Measurements from ENCODE around the gene SNX9.
"Not testable (repeated sequence)": the region's sequence is repeated elsewhere in the genome, so short reads cannot be mapped to it uniquely, and the experiment has no call there.

The SNX9 gene

DNA sequence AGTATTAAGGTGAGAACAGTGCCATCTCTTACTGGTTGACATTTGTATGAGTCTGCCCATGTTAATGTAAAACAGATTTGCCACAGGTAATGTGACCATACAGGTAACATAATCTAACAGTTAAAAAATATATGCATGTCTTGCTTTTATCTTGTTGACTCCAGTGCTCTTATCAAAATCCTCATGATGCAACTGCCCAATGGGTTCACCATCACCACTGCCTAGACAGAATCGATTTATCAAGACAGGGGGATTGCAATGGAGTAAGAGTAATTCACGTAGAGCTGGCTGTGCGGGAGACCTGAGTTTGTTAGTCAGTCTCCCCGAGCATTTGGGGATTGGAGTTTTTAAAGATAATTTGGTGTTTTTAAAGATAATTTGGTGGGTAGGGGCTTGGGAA, 19.2 kb downstream of the SNX9 start (continued):
- TF ChIP-seq MEIS1 (CRISPR knock-in tag; IDR thresholded peaks at IDR 0.05; ENCODE audit: borderline replicate concordance) (no peak), ZNF510 (tag by site-specific recombination; IDR thresholded peaks at IDR 0.05; ENCODE audit: insufficient replicate concordance) (no peak), ZNF112 (tag by site-specific recombination; IDR thresholded peaks at IDR 0.05) (no peak), ZNF521 (tag by site-specific recombination; IDR thresholded peaks at IDR 0.05) (no peak), IKZF3 (tag by site-specific recombination; IDR thresholded peaks at IDR 0.05) (no peak), ZNF548 (tag by site-specific recombination; IDR thresholded peaks at IDR 0.05) (no peak)
- TF ChIP-seq, protein P1, sequence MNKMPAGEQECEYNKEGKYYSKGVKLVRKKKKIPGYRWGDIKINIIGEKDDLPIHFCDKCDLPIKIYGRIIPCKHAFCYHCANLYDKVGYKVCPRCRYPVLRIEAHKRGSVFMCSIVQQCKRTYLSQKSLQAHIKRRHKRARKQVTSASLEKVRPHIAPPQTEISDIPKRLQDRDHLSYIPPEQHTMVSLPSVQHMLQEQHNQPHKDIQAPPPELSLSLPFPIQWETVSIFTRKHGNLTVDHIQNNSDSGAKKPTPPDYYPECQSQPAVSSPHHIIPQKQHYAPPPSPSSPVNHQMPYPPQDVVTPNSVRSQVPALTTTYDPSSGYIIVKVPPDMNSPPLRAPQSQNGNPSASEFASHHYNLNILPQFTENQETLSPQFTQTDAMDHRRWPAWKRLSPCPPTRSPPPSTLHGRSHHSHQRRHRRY (tag by site-specific recombination; IDR thresholded peaks at IDR 0.05), result no peak
- TF ChIP-seq, protein P2, sequence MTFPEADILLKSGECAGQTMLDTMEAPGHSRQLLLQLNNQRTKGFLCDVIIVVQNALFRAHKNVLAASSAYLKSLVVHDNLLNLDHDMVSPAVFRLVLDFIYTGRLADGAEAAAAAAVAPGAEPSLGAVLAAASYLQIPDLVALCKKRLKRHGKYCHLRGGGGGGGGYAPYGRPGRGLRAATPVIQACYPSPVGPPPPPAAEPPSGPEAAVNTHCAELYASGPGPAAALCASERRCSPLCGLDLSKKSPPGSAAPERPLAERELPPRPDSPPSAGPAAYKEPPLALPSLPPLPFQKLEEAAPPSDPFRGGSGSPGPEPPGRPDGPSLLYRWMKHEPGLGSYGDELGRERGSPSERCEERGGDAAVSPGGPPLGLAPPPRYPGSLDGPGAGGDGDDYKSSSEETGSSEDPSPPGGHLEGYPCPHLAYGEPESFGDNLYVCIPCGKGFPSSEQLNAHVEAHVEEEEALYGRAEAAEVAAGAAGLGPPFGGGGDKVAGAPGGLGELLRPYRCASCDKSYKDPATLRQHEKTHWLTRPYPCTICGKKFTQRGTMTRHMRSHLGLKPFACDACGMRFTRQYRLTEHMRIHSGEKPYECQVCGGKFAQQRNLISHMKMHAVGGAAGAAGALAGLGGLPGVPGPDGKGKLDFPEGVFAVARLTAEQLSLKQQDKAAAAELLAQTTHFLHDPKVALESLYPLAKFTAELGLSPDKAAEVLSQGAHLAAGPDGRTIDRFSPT (tag by site-specific recombination; IDR thresholded peaks at IDR 0.05), result no peak
- TF ChIP-seq, protein P3, sequence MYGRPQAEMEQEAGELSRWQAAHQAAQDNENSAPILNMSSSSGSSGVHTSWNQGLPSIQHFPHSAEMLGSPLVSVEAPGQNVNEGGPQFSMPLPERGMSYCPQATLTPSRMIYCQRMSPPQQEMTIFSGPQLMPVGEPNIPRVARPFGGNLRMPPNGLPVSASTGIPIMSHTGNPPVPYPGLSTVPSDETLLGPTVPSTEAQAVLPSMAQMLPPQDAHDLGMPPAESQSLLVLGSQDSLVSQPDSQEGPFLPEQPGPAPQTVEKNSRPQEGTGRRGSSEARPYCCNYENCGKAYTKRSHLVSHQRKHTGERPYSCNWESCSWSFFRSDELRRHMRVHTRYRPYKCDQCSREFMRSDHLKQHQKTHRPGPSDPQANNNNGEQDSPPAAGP (tag by site-specific recombination; IDR thresholded peaks at IDR 0.05), result no peak

DNA sequence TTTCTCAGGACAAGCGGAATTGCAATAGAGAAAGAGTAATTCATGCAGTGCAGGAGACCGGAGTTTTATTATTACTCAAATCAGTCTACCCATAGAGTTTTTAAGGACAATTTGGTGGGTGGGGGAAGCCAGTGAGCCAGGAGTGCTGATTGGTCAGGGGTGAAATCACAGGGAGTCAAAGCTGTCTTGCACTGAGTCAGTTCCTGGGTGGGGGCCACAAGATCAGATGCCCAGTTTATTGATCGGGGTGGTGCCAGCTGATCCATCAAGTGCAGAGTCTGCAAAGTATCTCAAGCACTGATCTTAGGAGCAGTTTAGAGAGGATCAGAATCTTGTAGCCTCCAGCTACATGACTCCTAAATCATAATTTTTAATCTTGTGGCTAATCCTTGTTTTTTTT, 21.1 kb downstream of the SNX9 start:
- H3K27ac ChIP-seq (ENCODE audit: extremely low read depth, low read depth, low read length); H3K36me3 ChIP-seq (ENCODE audit: control insufficient read depth in 2 of 2, insufficient read depth in 1 of 2, low read length in 2 of 2); H3K4me3 ChIP-seq (ENCODE audit: low read depth, low read length); H3K9me3 ChIP-seq (ENCODE audit: control insufficient read depth, insufficient read depth, low read depth, low read length): not testable (repeated sequence)
- ChIA-PET POLR2A (interaction anchor here (0.7 kb wide), 5 partner anchors 11 to 384 kb away, joined by 4 to 8 read pairs (median 4); no protein-coding TSS in a partner anchor), CTCF (interaction anchor here (1.6 kb wide), 1 partner anchor 29 kb away, joined by 4 read pairs; no protein-coding TSS in a partner anchor)
- peaks cover 18% of the 10 kb centered on the region for H3K4me1 ChIP-seq (ENCODE audit: control insufficient read depth, insufficient read depth, low read length)

DNA sequence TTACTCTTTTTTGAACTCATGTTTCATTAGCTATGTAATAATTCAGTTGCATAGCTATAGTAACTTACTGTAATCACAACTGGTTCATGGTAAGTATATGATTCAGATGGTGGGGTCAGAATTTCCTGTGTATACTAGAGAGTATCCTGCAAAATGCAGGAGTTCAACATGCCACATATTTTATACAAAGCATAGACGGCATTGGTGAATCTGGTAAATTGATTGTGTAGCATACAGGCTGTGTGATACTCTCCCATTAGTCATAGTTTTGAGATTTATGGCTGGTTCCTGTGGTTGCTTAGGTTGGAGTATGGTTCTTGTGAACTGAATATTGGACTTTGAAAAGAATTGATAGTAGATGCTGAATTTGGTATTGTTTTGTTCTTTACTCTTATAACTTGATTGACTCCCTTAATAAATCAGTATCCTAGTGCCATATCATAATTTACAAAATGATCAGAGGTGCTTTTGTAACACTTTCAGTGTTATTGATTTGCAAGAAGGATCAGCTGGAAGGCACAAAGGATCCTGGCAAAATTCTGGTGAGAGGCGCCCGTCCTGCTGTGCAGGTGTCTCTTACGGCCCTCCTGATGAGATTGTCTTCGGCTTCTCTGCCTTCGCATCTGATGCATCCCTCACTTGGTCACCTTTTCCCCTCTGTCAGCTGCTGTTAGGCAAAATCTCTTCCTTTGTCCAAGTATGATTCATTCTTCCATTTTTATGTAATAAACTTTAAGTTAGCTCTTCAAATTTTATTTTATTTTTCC, 22.6 kb downstream of the SNX9 start:
- Histone ChIP-seq H3K27ac (ENCODE audit: extremely low read depth, low read depth, low read length) (no peak overlapping the region), H3K4me3 (ENCODE audit: low read depth, low read length) (no peak overlapping the region), H3K36me3 (ENCODE audit: control insufficient read depth in 2 of 2, insufficient read depth in 1 of 2, low read length in 2 of 2) (no peaks in the 10 kb centered on the region), H3K9me3 (ENCODE audit: control insufficient read depth, insufficient read depth, low read depth, low read length) (no peaks in the 10 kb centered on the region), H3K4me1 (ENCODE audit: control insufficient read depth, insufficient read depth, low read length) (peaks cover 18% of the 10 kb centered on the region)
- ChIA-PET CTCF (interaction anchor here (0.9 to 2.7 kb wide), 3 partner anchors 28 to 181 kb away, joined by 3 to 11 read pairs (median 10); no protein-coding TSS in a partner anchor), POLR2A (no interaction called here)
- TF ChIP-seq BCL11B (tag by site-specific recombination; IDR thresholded peaks at IDR 0.05; ENCODE audit: low read depth), result no peak
- TF ChIP-seq, protein P4, sequence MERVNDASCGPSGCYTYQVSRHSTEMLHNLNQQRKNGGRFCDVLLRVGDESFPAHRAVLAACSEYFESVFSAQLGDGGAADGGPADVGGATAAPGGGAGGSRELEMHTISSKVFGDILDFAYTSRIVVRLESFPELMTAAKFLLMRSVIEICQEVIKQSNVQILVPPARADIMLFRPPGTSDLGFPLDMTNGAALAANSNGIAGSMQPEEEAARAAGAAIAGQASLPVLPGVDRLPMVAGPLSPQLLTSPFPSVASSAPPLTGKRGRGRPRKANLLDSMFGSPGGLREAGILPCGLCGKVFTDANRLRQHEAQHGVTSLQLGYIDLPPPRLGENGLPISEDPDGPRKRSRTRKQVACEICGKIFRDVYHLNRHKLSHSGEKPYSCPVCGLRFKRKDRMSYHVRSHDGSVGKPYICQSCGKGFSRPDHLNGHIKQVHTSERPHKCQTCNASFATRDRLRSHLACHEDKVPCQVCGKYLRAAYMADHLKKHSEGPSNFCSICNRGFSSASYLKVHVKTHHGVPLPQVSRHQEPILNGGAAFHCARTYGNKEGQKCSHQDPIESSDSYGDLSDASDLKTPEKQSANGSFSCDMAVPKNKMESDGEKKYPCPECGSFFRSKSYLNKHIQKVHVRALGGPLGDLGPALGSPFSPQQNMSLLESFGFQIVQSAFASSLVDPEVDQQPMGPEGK (tag by site-specific recombination; IDR thresholded peaks at IDR 0.05), result no peak
- no peak for TF ChIP-seq ZNF433 (tag by site-specific recombination; IDR thresholded peaks at IDR 0.05; ENCODE audit: low read depth)
- no peak for TF ChIP-seq ZNF391 (tag by site-specific recombination; IDR thresholded peaks at IDR 0.05; ENCODE audit: borderline replicate concordance, low read depth)
- TF ChIP-seq, protein P5, sequence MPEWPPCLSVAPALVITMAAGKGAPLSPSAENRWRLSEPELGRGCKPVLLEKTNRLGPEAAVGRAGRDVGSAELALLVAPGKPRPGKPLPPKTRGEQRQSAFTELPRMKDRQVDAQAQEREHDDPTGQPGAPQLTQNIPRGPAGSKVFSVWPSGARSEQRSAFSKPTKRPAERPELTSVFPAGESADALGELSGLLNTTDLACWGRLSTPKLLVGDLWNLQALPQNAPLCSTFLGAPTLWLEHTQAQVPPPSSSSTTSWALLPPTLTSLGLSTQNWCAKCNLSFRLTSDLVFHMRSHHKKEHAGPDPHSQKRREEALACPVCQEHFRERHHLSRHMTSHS (tag by site-specific recombination; IDR thresholded peaks at IDR 0.05), result no peak
- no peak for TF ChIP-seq ZNF529 (tag by site-specific recombination; IDR thresholded peaks at IDR 0.05; ENCODE audit: insufficient replicate concordance)
- no peak for TF ChIP-seq SETDB1 (IDR thresholded peaks at IDR 0.05; ENCODE audit: insufficient read length, low read length)
- no peak for TF ChIP-seq ZNF214 (tag by site-specific recombination; IDR thresholded peaks at IDR 0.05; ENCODE audit: borderline replicate concordance)
- no peak for TF ChIP-seq SALL2 (tag by site-specific recombination; IDR thresholded peaks at IDR 0.05; ENCODE audit: borderline replicate concordance)
- TF ChIP-seq, protein P6, sequence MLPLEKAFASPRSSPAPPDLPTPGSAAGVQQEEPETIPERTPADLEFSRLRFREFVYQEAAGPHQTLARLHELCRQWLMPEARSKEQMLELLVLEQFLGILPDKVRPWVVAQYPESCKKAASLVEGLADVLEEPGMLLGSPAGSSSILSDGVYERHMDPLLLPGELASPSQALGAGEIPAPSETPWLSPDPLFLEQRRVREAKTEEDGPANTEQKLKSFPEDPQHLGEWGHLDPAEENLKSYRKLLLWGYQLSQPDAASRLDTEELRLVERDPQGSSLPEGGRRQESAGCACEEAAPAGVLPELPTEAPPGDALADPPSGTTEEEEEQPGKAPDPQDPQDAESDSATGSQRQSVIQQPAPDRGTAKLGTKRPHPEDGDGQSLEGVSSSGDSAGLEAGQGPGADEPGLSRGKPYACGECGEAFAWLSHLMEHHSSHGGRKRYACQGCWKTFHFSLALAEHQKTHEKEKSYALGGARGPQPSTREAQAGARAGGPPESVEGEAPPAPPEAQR (tag by site-specific recombination; IDR thresholded peaks at IDR 0.05), result no peak
- TF ChIP-seq ZNF155 (tag by site-specific recombination; IDR thresholded peaks at IDR 0.05), result no peak
- no peak for TF ChIP-seq ZNF24 (tag by site-specific recombination; IDR thresholded peaks at IDR 0.05)
- no peak for TF ChIP-seq ZNF175 (tag by site-specific recombination; IDR thresholded peaks at IDR 0.05)
- no peak for TF ChIP-seq ZNF114 (tag by site-specific recombination; IDR thresholded peaks at IDR 0.05)

Measured in HEK293 (cell line).